Kidney epithelial cell (primary cell): Measurements from ENCODE around the gene DDR1. TPM values are rescaled to one million over a fixed set of nuclear protein-coding genes. Genes with fewer than 3 reads are reported as not detected.

Experiments used
- DNase-seq: peaks from one replicate; pipeline ENCODE4 v3.0.0-alpha.2; 2010; ENCODE audit warnings: low read depth
- H3K27me3 ChIP-seq: 2 replicates; pipeline ENCODE4 v1.6.0; 2011; ENCODE audit warnings: low read length; ENCODE audit not compliant: control insufficient read depth, insufficient read depth
- H3K36me3 ChIP-seq: 2 replicates; pipeline ENCODE4 v1.5.1; 2011; ENCODE audit warnings: low read length; ENCODE audit not compliant: control insufficient read depth, insufficient read depth
- H3K4me3 ChIP-seq: 2 replicates; pipeline ENCODE4 v1.5.1; 2011; ENCODE audit warnings: low read depth, mild to moderate bottlenecking, control low read depth, low read length
- CTCF ChIP-seq: IDR thresholded peaks from 2 replicates; pipeline ENCODE4 v1.5.1; 2011; ENCODE audit warnings: mild to moderate bottlenecking, moderate library complexity, low read length, control low read depth, inconsistent platforms; ENCODE audit not compliant: insufficient read depth, poor library complexity, severe bottlenecking
- total RNA-seq: library from RNA; depleted of rRNA; stranded (reverse); fragments of >200 nt; gene quantifications from 2 replicates; pipeline ENCODE4 v1.2.3, GENCODE V29; 2015

DDR1 gene
- total RNA-seq, 1 donor from 2014 or later, result 171 TPM

- no peak for DNase-seq
- no peak for TF ChIP-seq CTCF
- H3K4me3 ChIP-seq, result peak overlapping the region; percentile 62
- H3K27me3 ChIP-seq, result no peaks in the 10 kb centered on the region
- no peaks in the 10 kb centered on the region for H3K36me3 ChIP-seq
Measured at GRCh38 chr6:30882759-30883684, 1.3 kb upstream of the DDR1 start.

- Histone ChIP-seq H3K36me3 (no peaks in the 10 kb centered on the region), H3K4me3 (peak overlapping the region; percentile 62), H3K27me3 (no peaks in the 10 kb centered on the region)
- TF ChIP-seq CTCF, result no peak
- DNase-seq, result no peak
Measured at GRCh38 chr6:30884521-30885480, 482 bp downstream of the DDR1 start.

- no peak for DNase-seq
- H3K27me3 ChIP-seq, result no peaks in the 10 kb centered on the region
- H3K36me3 ChIP-seq, result peaks cover under 1% of the 10 kb centered on the region
- TF ChIP-seq CTCF, result no peak
- H3K4me3 ChIP-seq, result peak overlapping the region; percentile 62
Measured at GRCh38 chr6:30885481-30885998, 1.2 kb downstream of the DDR1 start.

- Histone ChIP-seq H3K4me3 (peak overlapping the region; percentile 62), H3K36me3 (peaks cover 2% of the 10 kb centered on the region), H3K27me3 (no peaks in the 10 kb centered on the region)
- no peak for TF ChIP-seq CTCF
- no peak for DNase-seq
Measured at GRCh38 chr6:30885999-30886896, 1.9 kb downstream of the DDR1 start.

- H3K27me3 ChIP-seq, result no peaks in the 10 kb centered on the region
- no peak for DNase-seq
- peaks cover 2% of the 10 kb centered on the region for H3K36me3 ChIP-seq
- TF ChIP-seq CTCF, result no peak
- peak overlapping the region; percentile 62 for H3K4me3 ChIP-seq
Measured at GRCh38 chr6:30886897-30887255, 2.6 kb downstream of the DDR1 start.
